RPMI8226 (cell line): ENCODE data around the gene YDJC.
"Not testable (repeated sequence)": the region's sequence is repeated elsewhere in the genome, so short reads cannot be mapped to it uniquely, and the experiment has no call there.

Experiments used
- DNase-seq: peaks from one replicate; pipeline ENCODE4 v3.0.0-alpha.2; 2015

YDJC gene

DNA sequence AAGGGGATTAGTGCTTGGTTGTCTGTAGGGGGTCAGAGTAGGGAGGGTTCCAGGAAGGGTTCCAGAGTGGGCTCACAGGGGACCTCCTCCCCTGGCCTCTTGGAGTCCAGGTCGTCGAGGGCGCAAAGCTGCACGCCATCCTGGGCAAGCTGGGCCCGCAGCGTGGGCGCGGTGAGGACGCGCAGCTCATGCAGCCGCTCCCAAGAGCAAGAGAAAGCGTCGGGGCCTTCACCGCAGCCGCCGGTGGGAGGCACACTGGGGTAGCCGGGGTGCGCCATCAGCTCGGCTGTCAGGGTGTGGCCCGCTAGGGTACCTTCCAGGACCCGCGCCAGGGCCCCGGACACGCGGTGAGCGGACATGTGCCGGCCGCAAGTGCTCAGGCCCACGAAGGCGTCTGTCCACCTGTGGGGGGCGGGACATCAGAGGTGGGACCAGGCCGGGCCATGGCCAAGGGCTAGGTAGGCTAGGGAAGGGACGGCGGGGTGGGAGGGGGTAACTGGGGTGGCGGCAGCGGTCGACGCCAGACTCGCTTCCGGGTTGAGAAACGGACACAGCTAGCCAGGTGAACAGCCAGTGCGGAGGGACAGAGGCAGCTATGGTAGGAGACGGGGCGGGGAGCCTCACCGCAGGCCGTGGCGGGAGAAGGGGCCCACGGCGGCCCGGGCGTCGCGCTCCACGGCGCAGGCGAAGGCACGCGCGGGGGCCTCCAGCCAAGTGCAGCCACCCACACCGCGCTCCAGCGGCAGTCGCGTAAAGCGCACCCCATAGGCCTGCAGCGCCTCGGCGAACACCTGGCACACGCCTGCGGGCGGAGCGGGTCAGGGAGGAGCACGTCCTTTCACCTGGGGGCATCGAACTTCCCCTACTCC is 1.2 kb downstream of the YDJC start:
- no peak for DNase-seq

DNA sequence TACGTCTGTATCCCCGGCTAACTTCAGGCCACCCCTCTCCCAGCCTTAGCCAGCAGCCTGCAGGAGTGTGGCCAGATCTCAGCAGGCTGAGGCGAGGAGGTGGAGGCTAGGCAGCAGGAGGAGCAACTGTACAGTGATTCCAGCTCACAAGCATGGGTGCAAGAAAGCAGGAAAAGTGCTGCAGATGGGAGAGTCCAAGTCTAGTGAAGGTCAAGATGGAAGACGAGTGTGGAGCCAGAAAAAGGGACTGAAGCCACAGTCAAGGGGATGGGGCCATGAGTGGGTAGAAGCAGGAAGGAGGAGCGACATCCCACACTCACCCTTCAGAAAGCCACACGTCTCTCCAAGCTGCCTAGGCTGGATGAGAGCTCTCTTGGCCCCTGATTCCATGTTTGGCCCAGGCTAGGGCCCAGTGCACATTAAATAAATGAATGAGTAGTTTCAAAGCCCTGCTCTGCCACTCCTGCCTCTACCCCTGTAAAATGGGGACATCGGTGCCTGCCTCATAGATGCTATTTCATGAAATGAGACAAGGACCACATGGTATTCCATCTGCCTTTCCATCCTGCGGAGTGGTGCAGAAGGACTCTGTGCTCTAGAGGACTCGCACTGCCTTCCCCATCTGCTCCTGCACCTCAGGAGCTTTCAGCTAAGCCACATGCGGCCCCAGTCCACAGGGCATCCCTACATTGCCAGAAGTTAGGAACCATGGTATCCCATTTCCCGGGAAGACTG is 2.9 kb downstream of the YDJC start:
- DNase-seq: no peak

GRCh38 chr22:21626073-21626734 is 3.6 kb downstream of the YDJC start:
- no peak for DNase-seq

GRCh38 chr22:21624880-21625791 is 4.7 kb downstream of the YDJC start:
- no peak for DNase-seq

DNA sequence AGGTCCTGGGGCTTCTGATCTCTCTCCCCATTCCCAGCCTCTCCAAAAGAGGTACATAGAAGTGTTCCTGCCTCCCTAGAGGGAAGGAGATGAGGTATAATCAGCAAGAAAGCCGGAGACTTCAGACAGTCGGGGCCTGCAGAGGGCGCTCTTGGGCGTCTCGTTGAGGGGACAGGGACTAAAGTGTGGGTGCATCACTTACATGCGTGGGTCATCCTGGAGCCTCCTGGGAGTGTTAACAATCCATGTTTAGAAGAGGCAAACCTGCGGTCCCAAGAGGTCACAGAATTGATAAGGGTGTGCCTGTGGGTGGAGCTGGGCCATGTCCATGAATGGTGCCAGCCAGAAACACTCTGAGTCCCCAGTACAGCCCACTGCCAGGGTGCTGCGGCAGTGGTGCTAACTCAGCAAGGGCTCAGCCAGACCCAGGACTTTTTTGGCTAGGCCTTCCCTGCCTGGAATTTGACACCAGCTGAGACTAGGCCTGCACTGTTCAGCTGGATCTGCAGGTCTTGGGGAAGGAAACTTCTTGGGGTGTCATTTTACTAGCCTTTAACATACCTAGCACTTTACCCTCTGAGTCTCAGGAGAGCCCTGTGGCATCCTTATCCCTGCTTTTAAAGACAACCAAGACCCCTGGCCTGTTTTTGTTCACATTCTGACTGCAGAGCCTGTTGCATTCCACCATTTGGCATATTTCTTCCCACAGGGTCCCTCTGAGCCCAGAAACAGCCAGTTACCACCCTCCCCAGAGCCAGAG is 5.5 kb downstream of the YDJC start:
- peak; percentile 30 for DNase-seq

- no peak for DNase-seq
Observed at GRCh38 chr22:21623648-21623970, 6.2 kb downstream of the YDJC start.

GRCh38 chr22:21622919-21623647 is 6.7 kb downstream of the YDJC start:
- DNase-seq: no peak

GRCh38 chr22:21622011-21622918 is 7.6 kb downstream of the YDJC start:
- no peak for DNase-seq

DNA sequence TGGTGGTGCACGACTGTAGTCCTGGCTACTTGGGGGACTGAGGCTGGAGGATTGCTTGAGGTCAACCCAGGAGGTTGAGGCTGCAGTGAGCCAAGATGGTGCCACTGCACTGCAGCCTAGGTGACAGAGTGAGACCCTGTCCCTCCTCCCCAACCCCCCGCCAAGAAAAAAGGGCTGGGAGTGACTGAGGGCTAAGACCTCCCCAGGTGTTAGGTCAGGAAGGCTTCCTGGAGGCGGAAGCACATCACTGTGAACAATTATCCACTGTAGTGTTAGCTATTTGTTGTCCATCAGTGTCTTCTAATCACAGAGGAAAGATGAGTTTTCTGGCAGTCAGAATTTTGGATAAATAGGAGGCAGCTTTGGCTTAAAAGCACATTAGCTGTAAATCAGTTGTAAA is 8.8 kb downstream of the YDJC start:
- no peak for DNase-seq

GRCh38 chr22:21617337-21617736 is 12.5 kb downstream of the YDJC start:
- DNase-seq: not testable (repeated sequence)

GRCh38 chr22:21615731-21616130 is 14.1 kb downstream of the YDJC start:
- DNase-seq: no peak

DNA sequence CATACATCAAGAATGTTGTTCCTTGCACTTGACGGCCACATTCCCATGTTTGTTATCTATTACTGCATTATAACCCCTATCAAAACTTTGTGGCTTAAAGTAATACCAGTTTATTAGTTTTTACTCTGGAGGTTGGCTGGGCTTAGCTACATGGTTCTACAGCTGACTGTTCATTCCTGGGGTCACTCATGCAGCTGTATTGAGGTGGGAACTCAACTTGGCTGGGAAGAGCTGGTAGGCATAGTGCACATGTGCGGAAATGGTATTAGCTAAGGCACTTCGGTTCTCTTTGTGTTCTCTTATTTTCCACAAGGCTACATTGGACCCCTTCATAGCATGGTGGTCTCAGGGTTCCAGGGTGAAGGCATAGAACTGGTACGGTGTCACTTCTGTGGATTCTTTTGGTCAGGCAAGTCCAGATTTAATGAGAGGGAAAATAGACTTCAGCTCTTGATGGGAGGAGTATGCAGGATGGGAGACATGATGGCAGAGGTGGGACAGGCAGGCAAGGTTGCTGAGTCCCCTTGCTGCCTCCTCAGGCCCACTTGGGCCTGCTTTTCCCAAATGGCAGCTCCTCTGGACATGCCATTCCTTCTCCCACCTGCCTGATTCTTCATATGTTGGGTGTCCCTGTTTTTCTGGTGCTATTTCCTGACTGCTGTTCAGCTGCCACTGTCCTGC is 16.1 kb downstream of the YDJC start:
- no peak for DNase-seq

GRCh38 chr22:21612858-21613257 is 17.0 kb downstream of the YDJC start:
- DNase-seq: no peak

DNA sequence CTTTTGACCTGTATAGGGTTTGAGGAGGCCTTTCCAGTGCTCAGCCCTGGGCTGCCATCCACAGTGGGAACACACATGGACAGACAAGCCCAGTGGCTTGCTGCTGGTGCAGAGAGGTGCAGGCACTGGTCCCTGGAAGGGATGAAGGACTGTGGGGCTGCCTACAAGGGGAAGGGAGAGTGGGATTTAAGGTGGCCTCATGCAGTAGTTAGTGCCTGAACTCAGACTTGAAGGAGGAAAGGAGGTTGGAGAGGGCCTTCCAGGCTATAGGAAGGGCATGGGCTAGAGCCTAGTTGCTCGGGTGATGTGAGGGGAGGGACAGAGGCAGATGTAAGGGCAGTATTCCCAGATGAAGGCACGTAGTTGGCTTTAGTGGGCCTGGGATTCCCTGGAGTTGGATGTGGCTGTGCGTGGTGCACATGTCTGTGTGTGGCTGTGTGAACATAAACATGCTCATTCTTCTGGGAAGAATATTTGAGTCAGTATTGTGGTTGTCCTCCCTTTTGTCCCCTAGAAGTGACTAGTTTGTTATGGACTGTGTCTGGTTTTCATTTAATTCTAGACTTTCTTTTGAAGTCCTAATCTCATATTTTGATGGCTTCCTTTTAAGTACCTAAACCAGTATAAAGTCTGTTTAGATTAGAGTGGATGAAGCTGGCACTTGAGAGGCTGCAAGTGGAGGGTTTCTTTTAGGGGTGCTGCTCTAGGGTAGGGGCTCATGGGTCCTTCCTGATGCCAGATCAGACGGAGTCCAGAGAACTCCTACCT is 18.4 kb downstream of the YDJC start:
- DNase-seq: no peak

GRCh38 chr22:21609556-21610157 is 20.2 kb downstream of the YDJC start:
- not testable (repeated sequence) for DNase-seq

- DNase-seq: no peak
Observed at GRCh38 chr22:21606775-21607174, 23.0 kb downstream of the YDJC start.

- DNase-seq: no peak
Observed at GRCh38 chr22:21605887-21606564, 23.8 kb downstream of the YDJC start.

- DNase-seq: no peak
Observed at GRCh38 chr22:21603973-21604372, 25.8 kb downstream of the YDJC start.
